GM23338 (cell line): ENCODE data around the gene MATN1. TPM values are rescaled to one million over a fixed set of nuclear protein-coding genes. Genes with fewer than 3 reads are reported as not detected.

Source experiments
- ATAC-seq: fragments of 200-7000 bp; cut with Tn5 transposase; 3 replicates; pipeline ENCODE4 v1.9.1; 2020
- DNase-seq: peaks from one replicate; pipeline ENCODE4 v3.0.0-alpha.2; 2015; ENCODE audit warnings: low spot score
- H2AFZ ChIP-seq: fragments of 200-600 bp; sonication (generic); 2 replicates; pipeline ENCODE4 v1.8.0; 2016; ENCODE audit warnings: antibody characterized with exemption, mild to moderate bottlenecking, moderate library complexity
- H3F3A ChIP-seq: fragments of 200-600 bp; sonication (generic); replicated peaks from 2 replicates; pipeline ENCODE4 v1.8.0; 2017; ENCODE audit warnings: antibody characterized with exemption, mixed run types, low read depth
- H3K27ac ChIP-seq: fragments of 200-600 bp; sonication (generic); 2 replicates; pipeline ENCODE4 v1.6.1; 2016; ENCODE audit warnings: low read depth
- H3K27me3 ChIP-seq: fragments of 200-600 bp; sonication (generic); 2 replicates; pipeline ENCODE4 v1.8.0; 2016; ENCODE audit warnings: mild to moderate bottlenecking, mixed run types, moderate library complexity; ENCODE audit not compliant: insufficient read depth
- H3K36me3 ChIP-seq: fragments of 200-600 bp; sonication (generic); 2 replicates; pipeline ENCODE4 v1.8.0; 2016; ENCODE audit warnings: mild to moderate bottlenecking; ENCODE audit not compliant: insufficient read depth
- H3K4me1 ChIP-seq: fragments of 200-600 bp; sonication (generic); 2 replicates; pipeline ENCODE4 v1.8.0; 2016; ENCODE audit warnings: mild to moderate bottlenecking, moderate library complexity; ENCODE audit not compliant: insufficient read depth
- H3K4me2 ChIP-seq: fragments of 200-600 bp; sonication (generic); 2 replicates; pipeline ENCODE4 v1.7.1; 2017; ENCODE audit warnings: mixed run types
- H3K4me3 ChIP-seq: fragments of 200-600 bp; sonication (generic); 2 replicates; pipeline ENCODE4 v1.6.1; 2016; ENCODE audit warnings: mixed run types
- H3K79me2 ChIP-seq: fragments of 200-600 bp; sonication (generic); replicated peaks from 2 replicates; pipeline ENCODE4 v1.8.0; 2017; ENCODE audit warnings: mild to moderate bottlenecking; ENCODE audit not compliant: insufficient read depth
- H3K9me2 ChIP-seq: fragments of 200-600 bp; sonication (generic); 2 replicates; pipeline ENCODE4 v1.8.0; 2017; ENCODE audit not compliant: insufficient read depth
- H4K20me1 ChIP-seq: fragments of 200-600 bp; sonication (generic); replicated peaks from 2 replicates; pipeline ENCODE4 v1.8.0; 2017; ENCODE audit warnings: mild to moderate bottlenecking; ENCODE audit not compliant: insufficient read depth
- H3K27ac Mint-ChIP-seq: 2 replicates; pipeline ENCODE4 v1.8.0; 2020; ENCODE audit warnings: inconsistent platforms, mild to moderate bottlenecking, moderate library complexity, mixed read lengths
- H3K27me3 Mint-ChIP-seq: 3 replicates; pipeline ENCODE4 v1.8.0; 2022; ENCODE audit warnings: low read depth, mild to moderate bottlenecking, moderate library complexity, mixed read lengths, inconsistent platforms; ENCODE audit not compliant: insufficient read depth, poor library complexity
- H3K36me3 Mint-ChIP-seq: 3 replicates; pipeline ENCODE4 v1.8.0; 2021; ENCODE audit warnings: low read depth, mild to moderate bottlenecking, inconsistent platforms, moderate library complexity, mixed read lengths
- H3K4me1 Mint-ChIP-seq: 3 replicates; pipeline ENCODE4 v1.8.0; 2020; ENCODE audit warnings: mild to moderate bottlenecking, inconsistent platforms, mixed read lengths
- H3K4me3 Mint-ChIP-seq: 3 replicates; pipeline ENCODE4 v1.8.0; 2021; ENCODE audit warnings: moderate library complexity, mild to moderate bottlenecking, inconsistent platforms, mixed read lengths
- H3K9me3 Mint-ChIP-seq: 3 replicates; pipeline ENCODE4 v1.8.0; 2020; ENCODE audit warnings: moderate library complexity, mild to moderate bottlenecking, inconsistent platforms, mixed read lengths
- CREB1 ChIP-seq: fragments of 250-450 bp; sonication (Bioruptor Pico); IDR thresholded peaks from 2 replicates; pipeline ENCODE4 v1.5.0; 2020; ENCODE audit warnings: low read depth, mild to moderate bottlenecking, moderate library complexity
- ETS1 ChIP-seq: IDR thresholded peaks from 2 replicates; pipeline ENCODE4 v1.6.1; 2016; ENCODE audit warnings: antibody characterized with exemption
- EZH2 ChIP-seq: fragments of 200-600 bp; sonication (generic); IDR thresholded peaks from one replicate; pipeline ENCODE4 v1.8.0; 2017; ENCODE audit warnings: antibody characterized with exemption, mild to moderate bottlenecking, low read depth; ENCODE audit not compliant: unreplicated experiment
- EZH2phosphoT487 ChIP-seq: fragments of 200-600 bp; sonication (generic); IDR thresholded peaks from one replicate; pipeline ENCODE4 v1.8.1; 2018; ENCODE audit warnings: antibody characterized with exemption; ENCODE audit not compliant: unreplicated experiment
- JUNB ChIP-seq: IDR thresholded peaks from one replicate; pipeline ENCODE4 v1.6.1; 2016; ENCODE audit warnings: antibody characterized with exemption; ENCODE audit not compliant: unreplicated experiment
- NANOG ChIP-seq: IDR thresholded peaks from 2 replicates; pipeline ENCODE4 v1.6.1; 2016; ENCODE audit warnings: antibody characterized with exemption, borderline replicate concordance
- POLR2AphosphoS5 ChIP-seq: IDR thresholded peaks from 2 replicates; pipeline ENCODE4 v1.6.1; 2016; ENCODE audit warnings: antibody characterized with exemption, low read depth
- STAT1 ChIP-seq: IDR thresholded peaks from one replicate; pipeline ENCODE4 v1.6.1; 2016; ENCODE audit warnings: antibody characterized with exemption; ENCODE audit not compliant: unreplicated experiment
- ZNF114 ChIP-seq: fragments of 250-450 bp; sonication (Bioruptor Pico); IDR thresholded peaks from 2 replicates; pipeline ENCODE4 v1.5.0; 2020; ENCODE audit warnings: mild to moderate bottlenecking, moderate library complexity
- ZNF331 ChIP-seq: fragments of 250-450 bp; sonication (Bioruptor Pico); IDR thresholded peaks from 2 replicates; pipeline ENCODE4 v1.5.0; 2020; ENCODE audit warnings: low read depth, mild to moderate bottlenecking, moderate library complexity
- ZNF462 ChIP-seq: fragments of 250-450 bp; sonication (Bioruptor Pico); IDR thresholded peaks from 2 replicates; pipeline ENCODE4 v1.5.0; 2020; ENCODE audit warnings: mild to moderate bottlenecking, moderate library complexity
- polyA plus RNA-seq: library from polyadenylated mRNA; unstranded; fragments of >200 nt; fragmentation: Nextera tagmentation; extraction: Ambion mirVana; gene quantifications from 2 replicates; pipeline ENCODE4 v1.2.1, GENCODE V29; 2016
- total RNA-seq: library from RNA; depleted of rRNA; stranded (reverse); fragments of >200 nt; shearing (Covaris generic); gene quantifications from 2 replicates; pipeline ENCODE4 v1.2.3, GENCODE V29; 2014
- TF ChIP-seq, protein P1 (sequence below): IDR thresholded peaks from one replicate; pipeline ENCODE4 v1.6.1; 2018; ENCODE audit warnings: antibody characterized with exemption; ENCODE audit not compliant: unreplicated experiment
- TF ChIP-seq, protein P2 (sequence below), 2 experiments: fragments of 200-600 bp in 1 of 2; sonication (generic) in 1 of 2; conservative IDR thresholded peaks; 2 replicates each; pipeline versions ENCODE4 v1.5.1 to v1.6.1; 2016 to 2017; ENCODE audit warnings: antibody characterized with exemption in 2 of 2, low read depth in 2 of 2, mild to moderate bottlenecking in 2 of 2, moderate library complexity in 1 of 2

MATN1 gene
- total and polyA plus RNA-seq, 2 experiments from 2014 or later, result 0.08 to 0.31 TPM

- H3K4me1 Mint-ChIP-seq, result peaks cover 11% of the 10 kb centered on the region
- H3K27me3 ChIP-seq, result no peaks in the 10 kb centered on the region
- DNase-seq, result no peak
- no peaks in the 10 kb centered on the region for H3K36me3 ChIP-seq
- no peaks in the 10 kb centered on the region for H3F3A ChIP-seq
- ATAC-seq, result no peak
- H3K4me2 ChIP-seq, result no peak overlapping the region
- peaks cover 10% of the 10 kb centered on the region for H3K27me3 Mint-ChIP-seq
- no peaks in the 10 kb centered on the region for H3K9me3 Mint-ChIP-seq
- 0 out of 2 replicates have a peak overlapping the region, but pooled peaks have one; percentile 23 for H2AFZ ChIP-seq
- H3K4me3 ChIP-seq, result no peak overlapping the region
- H3K79me2 ChIP-seq, result no peaks in the 10 kb centered on the region
- H4K20me1 ChIP-seq, result no peaks in the 10 kb centered on the region
- H3K36me3 Mint-ChIP-seq, result no peaks in the 10 kb centered on the region
- no peak overlapping the region for H3K27ac Mint-ChIP-seq
- H3K27ac ChIP-seq, result no peak overlapping the region
- H3K4me1 ChIP-seq, result peaks cover 8% of the 10 kb centered on the region; the same call in 1 of the 2 replicates
- no peaks in the 10 kb centered on the region for H3K9me2 ChIP-seq
- TF ChIP-seq ZNF462 (no peak), ZNF114 (CRISPR knock-in tag) (no peak), NANOG (no peak), POLR2AphosphoS5 (no peak), STAT1 (no peak), EZH2phosphoT487 (no peak), JUNB (no peak), ZNF331 (no peak), ETS1 (no peak), CREB1 (no peak), EZH2 (no peak)
- TF ChIP-seq, protein P1, sequence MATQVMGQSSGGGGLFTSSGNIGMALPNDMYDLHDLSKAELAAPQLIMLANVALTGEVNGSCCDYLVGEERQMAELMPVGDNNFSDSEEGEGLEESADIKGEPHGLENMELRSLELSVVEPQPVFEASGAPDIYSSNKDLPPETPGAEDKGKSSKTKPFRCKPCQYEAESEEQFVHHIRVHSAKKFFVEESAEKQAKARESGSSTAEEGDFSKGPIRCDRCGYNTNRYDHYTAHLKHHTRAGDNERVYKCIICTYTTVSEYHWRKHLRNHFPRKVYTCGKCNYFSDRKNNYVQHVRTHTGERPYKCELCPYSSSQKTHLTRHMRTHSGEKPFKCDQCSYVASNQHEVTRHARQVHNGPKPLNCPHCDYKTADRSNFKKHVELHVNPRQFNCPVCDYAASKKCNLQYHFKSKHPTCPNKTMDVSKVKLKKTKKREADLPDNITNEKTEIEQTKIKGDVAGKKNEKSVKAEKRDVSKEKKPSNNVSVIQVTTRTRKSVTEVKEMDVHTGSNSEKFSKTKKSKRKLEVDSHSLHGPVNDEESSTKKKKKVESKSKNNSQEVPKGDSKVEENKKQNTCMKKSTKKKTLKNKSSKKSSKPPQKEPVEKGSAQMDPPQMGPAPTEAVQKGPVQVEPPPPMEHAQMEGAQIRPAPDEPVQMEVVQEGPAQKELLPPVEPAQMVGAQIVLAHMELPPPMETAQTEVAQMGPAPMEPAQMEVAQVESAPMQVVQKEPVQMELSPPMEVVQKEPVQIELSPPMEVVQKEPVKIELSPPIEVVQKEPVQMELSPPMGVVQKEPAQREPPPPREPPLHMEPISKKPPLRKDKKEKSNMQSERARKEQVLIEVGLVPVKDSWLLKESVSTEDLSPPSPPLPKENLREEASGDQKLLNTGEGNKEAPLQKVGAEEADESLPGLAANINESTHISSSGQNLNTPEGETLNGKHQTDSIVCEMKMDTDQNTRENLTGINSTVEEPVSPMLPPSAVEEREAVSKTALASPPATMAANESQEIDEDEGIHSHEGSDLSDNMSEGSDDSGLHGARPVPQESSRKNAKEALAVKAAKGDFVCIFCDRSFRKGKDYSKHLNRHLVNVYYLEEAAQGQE, result no peak
- TF ChIP-seq, protein P2, sequence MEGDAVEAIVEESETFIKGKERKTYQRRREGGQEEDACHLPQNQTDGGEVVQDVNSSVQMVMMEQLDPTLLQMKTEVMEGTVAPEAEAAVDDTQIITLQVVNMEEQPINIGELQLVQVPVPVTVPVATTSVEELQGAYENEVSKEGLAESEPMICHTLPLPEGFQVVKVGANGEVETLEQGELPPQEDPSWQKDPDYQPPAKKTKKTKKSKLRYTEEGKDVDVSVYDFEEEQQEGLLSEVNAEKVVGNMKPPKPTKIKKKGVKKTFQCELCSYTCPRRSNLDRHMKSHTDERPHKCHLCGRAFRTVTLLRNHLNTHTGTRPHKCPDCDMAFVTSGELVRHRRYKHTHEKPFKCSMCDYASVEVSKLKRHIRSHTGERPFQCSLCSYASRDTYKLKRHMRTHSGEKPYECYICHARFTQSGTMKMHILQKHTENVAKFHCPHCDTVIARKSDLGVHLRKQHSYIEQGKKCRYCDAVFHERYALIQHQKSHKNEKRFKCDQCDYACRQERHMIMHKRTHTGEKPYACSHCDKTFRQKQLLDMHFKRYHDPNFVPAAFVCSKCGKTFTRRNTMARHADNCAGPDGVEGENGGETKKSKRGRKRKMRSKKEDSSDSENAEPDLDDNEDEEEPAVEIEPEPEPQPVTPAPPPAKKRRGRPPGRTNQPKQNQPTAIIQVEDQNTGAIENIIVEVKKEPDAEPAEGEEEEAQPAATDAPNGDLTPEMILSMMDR (conservative IDR thresholded peaks at IDR 0.05; ENCODE audit: low read depth in 2 of 2), result no peak
- no peak overlapping the region for H3K4me3 Mint-ChIP-seq
Measured at GRCh38 chr1:30756545-30757351, 33.4 kb upstream of the MATN1 start.
